ENCODE data around the gene CEPT1.

Gene CEPT1

GRCh38 chr1:111203681-111204200 lies 63.7 kb downstream of the CEPT1 start:
- H3K27me3 ChIP-seq (ENCODE audit: insufficient read depth, low read length, poor library complexity): no peaks in the 10 kb centered on the region
- H3K9ac ChIP-seq (ENCODE audit: low read depth, low read length): peak overlapping the region; percentile 73
- H3K4me2 ChIP-seq (ENCODE audit: insufficient read depth, low read length): peak overlapping the region; percentile 75
- H3K4me3 ChIP-seq (ENCODE audit: low read depth in 1 of 2, low read length in 2 of 2): peak overlapping the region in 1 of 2 experiments; percentile 76; a peak in 2 of 4 replicates
- H3K27ac ChIP-seq (ENCODE audit: low read length): peak overlapping the region; percentile 89
- H3K9me3 ChIP-seq (ENCODE audit: insufficient read depth, low read length, severe bottlenecking): no peaks in the 10 kb centered on the region
- H3K79me2 ChIP-seq (ENCODE audit: insufficient read depth, low read length): peaks cover 49% of the 10 kb centered on the region
- H4K20me1 ChIP-seq (ENCODE audit: insufficient read depth, low read length): no peaks in the 10 kb centered on the region
- H2AFZ ChIP-seq (ENCODE audit: low read depth, low read length): no peak overlapping the region
- ATAC-seq (ENCODE audit: insufficient read depth, low read depth): peak; percentile 75
- TF ChIP-seq CTCF (IDR thresholded peaks at IDR 0.05; ENCODE audit: borderline replicate concordance, extremely low read depth, low read length, poor library complexity, severe bottlenecking) (no peak), EZH2 (IDR thresholded peaks at IDR 0.05; ENCODE audit: borderline replicate concordance, low read depth, low read length, severe bottlenecking) (no peak)
- peaks cover 16% of the 10 kb centered on the region; the same call in 1 of the 2 replicates for H3K36me3 ChIP-seq (ENCODE audit: insufficient read depth, low read length)
- H3K4me1 ChIP-seq (ENCODE audit: insufficient read depth, low read length): peaks cover 98% of the 10 kb centered on the region
- peak; percentile 96 for DNase-seq

DNA sequence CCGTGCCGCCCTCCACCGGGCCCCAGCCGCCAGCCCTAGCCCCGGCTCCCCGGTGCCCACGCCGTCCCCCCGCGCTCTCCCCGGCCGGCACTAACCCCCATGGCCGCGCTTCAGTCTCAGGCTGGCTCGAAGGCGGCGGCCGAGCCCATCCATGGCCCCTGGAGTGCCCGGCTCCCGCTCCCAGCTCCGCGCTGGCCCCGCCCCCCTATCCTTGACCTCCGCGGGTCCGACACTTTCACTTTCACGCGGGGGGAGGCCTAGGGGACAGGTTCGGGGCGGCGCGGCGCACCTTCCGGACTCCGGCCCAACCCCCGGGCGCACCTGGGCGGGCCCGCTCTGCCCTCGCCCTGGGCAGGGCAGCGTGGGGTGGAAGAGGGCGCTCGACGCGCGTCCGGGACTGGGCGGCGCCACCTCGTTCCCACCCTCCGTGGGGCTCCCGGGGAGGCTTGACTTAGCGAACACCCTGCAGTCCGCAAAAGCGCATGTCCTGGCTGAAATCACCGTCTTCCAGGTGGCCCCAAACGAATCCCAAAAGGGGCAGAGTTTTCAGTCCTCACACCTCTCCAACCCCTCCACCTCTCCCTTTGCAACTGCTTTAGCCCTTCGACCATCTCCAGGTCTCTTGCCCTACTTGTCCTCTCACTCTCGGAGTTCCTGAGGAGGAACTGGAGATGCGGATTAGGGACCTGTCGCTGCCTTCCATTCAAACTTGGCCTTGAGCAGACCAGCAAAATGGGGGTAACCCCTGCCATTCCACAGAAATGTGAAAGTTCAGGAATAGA lies 64.4 kb downstream of the CEPT1 start:
- peaks cover 97% of the 10 kb centered on the region for H3K4me1 ChIP-seq (ENCODE audit: insufficient read depth, low read length)
- no peak overlapping the region for H2AFZ ChIP-seq (ENCODE audit: low read depth, low read length)
- H3K27ac ChIP-seq (ENCODE audit: low read length): peak overlapping the region; percentile 83
- ATAC-seq (ENCODE audit: insufficient read depth, low read depth): no peak
- H3K9ac ChIP-seq (ENCODE audit: low read depth, low read length): peak overlapping the region; percentile 51
- peak overlapping the region; percentile 34; the same call in 1 of the 2 replicates for H3K4me2 ChIP-seq (ENCODE audit: insufficient read depth, low read length)
- H3K4me3 ChIP-seq (ENCODE audit: low read depth in 1 of 2, low read length in 2 of 2): no peak overlapping the region
- H4K20me1 ChIP-seq (ENCODE audit: insufficient read depth, low read length): no peaks in the 10 kb centered on the region
- H3K27me3 ChIP-seq (ENCODE audit: insufficient read depth, low read length, poor library complexity): no peaks in the 10 kb centered on the region
- peaks cover 42% of the 10 kb centered on the region for H3K79me2 ChIP-seq (ENCODE audit: insufficient read depth, low read length)
- DNase-seq: peak; percentile 20
- TF ChIP-seq EZH2 (IDR thresholded peaks at IDR 0.05; ENCODE audit: borderline replicate concordance, low read depth, low read length, severe bottlenecking): no peak
- no peak for TF ChIP-seq CTCF (IDR thresholded peaks at IDR 0.05; ENCODE audit: borderline replicate concordance, extremely low read depth, low read length, poor library complexity, severe bottlenecking)
- no peaks in the 10 kb centered on the region for H3K9me3 ChIP-seq (ENCODE audit: insufficient read depth, low read length, severe bottlenecking)
- H3K36me3 ChIP-seq (ENCODE audit: insufficient read depth, low read length): peaks cover 9% of the 10 kb centered on the region; the same call in 1 of the 2 replicates

- H3K9ac ChIP-seq (ENCODE audit: low read depth, low read length): peak overlapping the region; percentile 51
- peaks cover 35% of the 10 kb centered on the region for H3K79me2 ChIP-seq (ENCODE audit: insufficient read depth, low read length)
- H3K36me3 ChIP-seq (ENCODE audit: insufficient read depth, low read length): peaks cover 3% of the 10 kb centered on the region; the same call in 1 of the 2 replicates
- TF ChIP-seq EZH2 (IDR thresholded peaks at IDR 0.05; ENCODE audit: borderline replicate concordance, low read depth, low read length, severe bottlenecking) (no peak), CTCF (IDR thresholded peaks at IDR 0.05; ENCODE audit: borderline replicate concordance, extremely low read depth, low read length, poor library complexity, severe bottlenecking) (no peak)
- no peak overlapping the region for H2AFZ ChIP-seq (ENCODE audit: low read depth, low read length)
- DNase-seq: peak; percentile 13
- no peak for ATAC-seq (ENCODE audit: insufficient read depth, low read depth)
- H3K27ac ChIP-seq (ENCODE audit: low read length): peak overlapping the region; percentile 83
- no peak overlapping the region for H3K4me3 ChIP-seq (ENCODE audit: low read depth in 1 of 2, low read length in 2 of 2)
- peaks cover 97% of the 10 kb centered on the region for H3K4me1 ChIP-seq (ENCODE audit: insufficient read depth, low read length)
- no peaks in the 10 kb centered on the region for H3K27me3 ChIP-seq (ENCODE audit: insufficient read depth, low read length, poor library complexity)
- H4K20me1 ChIP-seq (ENCODE audit: insufficient read depth, low read length): no peaks in the 10 kb centered on the region
- H3K4me2 ChIP-seq (ENCODE audit: insufficient read depth, low read length): no peak overlapping the region
- no peaks in the 10 kb centered on the region for H3K9me3 ChIP-seq (ENCODE audit: insufficient read depth, low read length, severe bottlenecking)
These were observed 65.1 kb downstream of the CEPT1 start for GRCh38 chr1:111204983-111205713.
